ENCODE results near the gene LDLRAD2. TPM values are rescaled to one million over a fixed set of nuclear protein-coding genes. Genes with fewer than 3 reads are reported as not detected.

Gene LDLRAD2
- total and polyA plus RNA-seq, 10 of the 15 experiments (the other 5 are each of a cell fraction or from before 2014, with no cell fraction given) = 0.04 to 0.23 (median 0.11) TPM; not detected in 7

GRCh38 chr1:21872445-21873079, 60.5 kb downstream of the LDLRAD2 start (continued):
- TF ChIP-seq E2F8 (IDR thresholded peaks at IDR 0.05; ENCODE audit: low read depth, partially characterized antibody) = no peak

- POLR2A ChIA-PET = no interaction called here
- RAD21 ChIA-PET (ENCODE audit: unreplicated experiment) = no interaction called here
- in situ Hi-C loops (cut with MboI) = no loop called here
- CTCF ChIA-PET = no interaction called here
- intact Hi-C loops (cut with micrococcal nuclease; ENCODE audit: unreplicated experiment) = no loop called here
- Histone ChIP-seq H3K27me3 (replicated peaks in 1 of 2; ENCODE audit: control insufficient read depth in 2 of 2, insufficient read depth in 2 of 2, low read length in 1 of 2) (no peaks in the 10 kb centered on the region; a peak in 1 of 4 replicates), H4K20me1 (ENCODE audit: control insufficient read depth, insufficient read depth) (no peaks in the 10 kb centered on the region), H3K79me2 (ENCODE audit: control insufficient read depth, insufficient read depth, low read length) (no peaks in the 10 kb centered on the region), H2AFZ (ENCODE audit: control insufficient read depth, low read depth, low read length) (no peak overlapping the region), H3K36me3 (ENCODE audit: control insufficient read depth in 2 of 2, insufficient read depth in 2 of 2, low read length in 1 of 2) (no peaks in the 10 kb centered on the region), H3K4me1 (ENCODE audit: control insufficient read depth, insufficient read depth, low read length) (peaks cover 2% of the 10 kb centered on the region; the same call in 1 of the 2 replicates), H3K4me2 (ENCODE audit: control insufficient read depth, insufficient read depth) (no peak overlapping the region), H3K9ac (ENCODE audit: control insufficient read depth, insufficient read depth, low read length) (no peak overlapping the region), H3K9me3 (replicated peaks; ENCODE audit: control insufficient read depth, insufficient read depth, low read length) (no peaks in the 10 kb centered on the region), H3K27ac (ENCODE audit: control insufficient read depth, insufficient read depth) (no peak overlapping the region), H3K4me3 (no peak overlapping the region)
- no peak for FAIRE-seq
- SMC1A ChIA-PET (ENCODE audit: uncharacterized antibody, unreplicated experiment) = no interaction called here
- TF ChIP-seq NFYA (IDR thresholded peaks at IDR 0.05; ENCODE audit: borderline replicate concordance, low read depth, low read length) = no peak
- TF ChIP-seq ZNF207 (IDR thresholded peaks at IDR 0.05; ENCODE audit: borderline replicate concordance) = no peak
- TF ChIP-seq NBN (IDR thresholded peaks at IDR 0.05) = no peak
- TF ChIP-seq SUPT20H (IDR thresholded peaks at IDR 0.05; ENCODE audit: borderline replicate concordance, control insufficient read depth, low read depth, low read length) = no peak
- no peak for TF ChIP-seq CBFB (IDR thresholded peaks at IDR 0.05; ENCODE audit: low read depth)
- TF ChIP-seq ZBTB40 (IDR thresholded peaks at IDR 0.05; ENCODE audit: borderline replicate concordance) = no peak
- no peak for TF ChIP-seq CBX3 (IDR thresholded peaks at IDR 0.05; ENCODE audit: borderline replicate concordance, low read depth)
- no peak for TF ChIP-seq PML (IDR thresholded peaks at IDR 0.05; ENCODE audit: low read length)
- TF ChIP-seq MYB (IDR thresholded peaks at IDR 0.05; ENCODE audit: borderline replicate concordance, low read depth, low read length) = no peak
- TF ChIP-seq SIX5 (IDR thresholded peaks at IDR 0.05; ENCODE audit: low read depth, low read length, severe bottlenecking) = no peak
- no peak for TF ChIP-seq SUZ12 (IDR thresholded peaks at IDR 0.05; ENCODE audit: unreplicated experiment)
- no peak for TF ChIP-seq SMARCA5 (IDR thresholded peaks at IDR 0.05)
- no peak for TF ChIP-seq POLR2AphosphoS2 (IDR thresholded peaks at IDR 0.05; ENCODE audit: low read depth, low read length)
- TF ChIP-seq IKZF1 (conservative IDR thresholded peaks at IDR 0.05) = no peak
- no peak for TF ChIP-seq ZNF622 (IDR thresholded peaks at IDR 0.05)
- ATAC-seq = no peak
- no peak for DNase-seq (ENCODE audit: low read depth, low spot score)
- no TSS peak for BruUV-seq (replicated peaks)
- 22% methylated on average over 8 of the region's 8 CpGs for WGBS (ENCODE audit: insufficient coverage, insufficient replicate concordance, low lambda C conversion rate, missing lambda C conversion rate)
Observed at GRCh38 chr1:21873174-21873573, 61.1 kb downstream of the LDLRAD2 start.

All from GM12878 (cell line).